Measurements from ENCODE around the gene FAM53A.

Gene FAM53A

DNA sequence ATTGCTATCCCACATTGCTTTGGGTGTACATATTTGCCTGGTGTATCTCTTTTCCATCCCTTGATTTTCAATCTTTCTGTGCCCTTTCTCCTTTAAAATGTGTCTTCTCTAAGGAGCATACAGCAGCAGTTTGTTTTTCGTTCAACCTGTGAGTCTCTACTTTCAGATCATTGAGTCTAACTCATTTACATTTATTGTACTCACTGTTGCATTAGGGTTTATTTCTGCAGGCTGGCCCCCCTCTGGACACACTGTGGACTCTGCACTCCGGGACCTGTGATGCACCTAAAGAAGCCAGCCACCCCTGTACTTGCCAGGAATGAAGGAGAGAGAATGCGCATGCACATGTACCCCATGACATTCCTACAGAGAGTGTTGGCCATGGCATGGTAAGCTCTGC lies 93.0 kb downstream of the FAM53A start:
- no peak for DNase-seq (ENCODE audit: low read depth)

DNA sequence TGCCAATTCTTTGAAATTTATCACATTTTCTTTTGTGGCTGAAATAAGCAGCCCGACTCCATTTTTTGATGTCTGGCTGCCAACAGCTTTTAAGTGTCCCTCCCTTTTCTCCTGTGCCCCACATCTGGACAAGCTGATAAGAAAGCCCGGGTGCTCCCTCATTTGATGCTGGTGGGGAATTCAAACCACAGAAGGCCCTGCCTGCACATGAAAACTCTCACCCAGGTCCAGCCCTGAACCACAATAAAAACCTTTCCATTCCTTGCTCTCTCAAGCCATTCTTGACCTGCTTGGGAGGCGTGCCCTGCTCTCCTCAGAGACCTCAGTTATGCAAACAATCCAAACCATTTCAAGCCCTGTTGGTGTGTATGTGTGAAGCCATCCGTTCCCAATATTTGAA lies 93.9 kb downstream of the FAM53A start:
- DNase-seq (ENCODE audit: low read depth): no peak

All from fibroblast of gingiva (primary cell).